Gastroesophageal sphincter (tissue), 3 donors: Measurements from ENCODE around the gene LCMT1.

Source experiments
- CTCF ChIP-seq, 4 experiments: fragments of 200-600 bp in 2 of 4; fragments of 450-650 bp in 2 of 4; sonication (generic) in 1 of 4; IDR thresholded peaks; one replicate each; pipeline ENCODE4 v1.5.1; 2017 to 2019; ENCODE audit warnings: antibody characterized with exemption in 4 of 4, mild to moderate bottlenecking in 2 of 4, moderate library complexity in 2 of 4
- EP300 ChIP-seq: sonication (generic); formaldehyde crosslinking; IDR thresholded peaks from one replicate; pipeline ENCODE4 v1.6.1; 2017; ENCODE audit warnings: antibody characterized with exemption, mild to moderate bottlenecking
- POLR2A ChIP-seq, 2 donors: fragments of 450-650 bp; IDR thresholded peaks; one replicate each; pipeline ENCODE4 v1.6.1; 2017; ENCODE audit warnings: antibody characterized with exemption in 2 of 2, mild to moderate bottlenecking in 2 of 2, moderate library complexity in 1 of 2
- POLR2AphosphoS5 ChIP-seq: sonication (generic); formaldehyde crosslinking; IDR thresholded peaks from one replicate; pipeline ENCODE4 v1.6.1; 2017; ENCODE audit warnings: antibody characterized with exemption

GRCh38 chr16:25210758-25211157, 99.2 kb downstream of the LCMT1 start:
- no peak for TF ChIP-seq CTCF (IDR thresholded peaks at IDR 0.05)
- no peak for TF ChIP-seq POLR2A (IDR thresholded peaks at IDR 0.05)
- TF ChIP-seq POLR2AphosphoS5: no peak
- TF ChIP-seq EP300: no peak
